HCT116 (cell line): ENCODE results near the gene KLRC3. TPM values are rescaled to one million over a fixed set of nuclear protein-coding genes. Genes with fewer than 3 reads are reported as not detected.

ENCODE experiments used
- ATAC-seq: fragments of 200-7000 bp; cut with Tn5 transposase; 2 replicates; pipeline ENCODE4 v1.9.1; 2020; ENCODE audit warnings: mild to moderate bottlenecking, moderate library complexity
- BruUV-seq: library from RNA; stranded (reverse); fragments of 400-500 nt; replicated peaks from 2 replicates; lab custom pipeline; 2021; lab: Mats Ljungman, UMichigan
- CTCF ChIA-PET: fragments of 300-600 bp; sonication (Branson Sonifier 250); formaldehyde crosslinking; loops from one replicate; lab custom pipeline; 2021; ENCODE audit warnings: antibody characterized with exemption; lab: Charles Lee
- POLR2A ChIA-PET: fragments of 300-600, 350-600 bp; sonication (Branson Sonifier 250); formaldehyde crosslinking; loops from one replicate; lab custom pipeline; 2021; ENCODE audit warnings: antibody characterized with exemption; lab: Charles Lee
- RAD21 ChIA-PET, 2 experiments: fragments of 300-600 bp; sonication (Branson Sonifier 250); formaldehyde crosslinking; loops; one replicate each; lab custom pipeline; 2023; ENCODE audit warnings: low total read pairs in 2 of 2; ENCODE audit not compliant: uncharacterized antibody in 2 of 2, unreplicated experiment in 2 of 2, low non-redundant PET in 1 of 2; lab: Charles Lee
- DNase-seq: peaks from one replicate; pipeline ENCODE4 v3.0.0-alpha.2; 2010; ENCODE audit warnings: low read depth, low spot score
- H2AFZ ChIP-seq: fragments of 200-600 bp; shearing (Covaris generic), sonication (generic); 2 replicates; pipeline ENCODE4 v1.6.1; 2017; ENCODE audit warnings: low read depth, mixed run types, mixed read lengths, antibody characterized with exemption, low read length; ENCODE audit not compliant: poor library complexity, severe bottlenecking
- H3K27ac ChIP-seq: 2 replicates; pipeline ENCODE4 v1.5.1; 2012; ENCODE audit warnings: low read depth, low read length
- H3K27me3 ChIP-seq: fragments of 200-600 bp; sonication (generic); 2 replicates; pipeline ENCODE4 v1.6.1; 2016; ENCODE audit warnings: mixed run types, low read length, mixed read lengths; ENCODE audit not compliant: insufficient read depth
- H3K36me3 ChIP-seq, 2 experiments: fragments of 200-500 bp in 1 of 2; fragments of 200-600 bp in 1 of 2; sonication (Bioruptor generic) in 1 of 2; sonication (generic) in 1 of 2; 2 replicates each; pipeline versions ENCODE4 v1.5.1 to v1.6.1; 2014 to 2016; ENCODE audit warnings: low read length in 2 of 2, inconsistent platforms in 1 of 2, mixed read lengths in 1 of 2, mixed run types in 1 of 2; ENCODE audit not compliant: insufficient read depth in 2 of 2, control insufficient read depth in 1 of 2
- H3K4me1 ChIP-seq, 2 experiments: fragments of 200-600 bp in 1 of 2; sonication (generic) in 1 of 2; 2 replicates each; pipeline versions ENCODE4 v1.5.1 to v1.6.1; 2012 to 2017; ENCODE audit warnings: low read length in 2 of 2, inconsistent platforms in 1 of 2, mild to moderate bottlenecking in 1 of 2, mixed read lengths in 1 of 2, mixed run types in 1 of 2, moderate library complexity in 1 of 2; ENCODE audit not compliant: insufficient read depth in 2 of 2, control insufficient read depth in 1 of 2
- H3K4me2 ChIP-seq: fragments of 200-600 bp; sonication (generic); 2 replicates; pipeline ENCODE4 v1.6.1; 2017; ENCODE audit warnings: mixed run types, low read length, mixed read lengths
- H3K4me3 ChIP-seq, 2 experiments: fragments of 200-600 bp in 1 of 2; sonication (generic) in 1 of 2; replicated peaks in 1 of 2; 2 replicates each; pipeline ENCODE4 v1.5.1; 2011 to 2016; ENCODE audit warnings: low read length in 2 of 2, control low read depth in 1 of 2, low read depth in 1 of 2, mild to moderate bottlenecking in 1 of 2, mixed read lengths in 1 of 2, mixed run types in 1 of 2
- H3K79me2 ChIP-seq: fragments of 200-600 bp; sonication (generic); 2 replicates; pipeline ENCODE4 v1.6.1; 2017; ENCODE audit warnings: mild to moderate bottlenecking, mixed run types, low read length, moderate library complexity, mixed read lengths; ENCODE audit not compliant: insufficient read depth
- H3K9ac ChIP-seq: fragments of 200-600 bp; sonication (generic); 2 replicates; pipeline ENCODE4 v1.6.1; 2016; ENCODE audit warnings: low read length, mixed read lengths
- H3K9me2 ChIP-seq: fragments of 200-600 bp; sonication (generic), shearing (Covaris generic); 2 replicates; pipeline ENCODE4 v1.6.1; 2017; ENCODE audit warnings: mixed run types, mild to moderate bottlenecking, moderate library complexity; ENCODE audit not compliant: insufficient read depth
- H3K9me3 ChIP-seq, 2 experiments: fragments of 200-500 bp in 1 of 2; fragments of 200-600 bp in 1 of 2; sonication (Bioruptor generic) in 1 of 2; sonication (generic) in 1 of 2; 2 replicates each; pipeline ENCODE4 v1.6.1; 2014 to 2017; ENCODE audit warnings: low read length in 2 of 2, mixed read lengths in 2 of 2, inconsistent platforms in 1 of 2, low read depth in 1 of 2, mild to moderate bottlenecking in 1 of 2, mixed run types in 1 of 2, moderate library complexity in 1 of 2; ENCODE audit not compliant: control insufficient read depth in 1 of 2, insufficient read depth in 1 of 2
- H4K20me1 ChIP-seq: fragments of 200-600 bp; sonication (generic), shearing (Covaris generic); 2 replicates; pipeline ENCODE4 v1.6.1; 2017; ENCODE audit warnings: mixed run types, mild to moderate bottlenecking, moderate library complexity; ENCODE audit not compliant: insufficient read depth
- ATF3 ChIP-seq: IDR thresholded peaks from 2 replicates; pipeline ENCODE4 v1.6.1; 2012
- CTCF ChIP-seq, 3 experiments: fragments of 200-600 bp in 1 of 3; sonication (generic) in 1 of 3; IDR thresholded peaks in 2 of 3; conservative IDR thresholded peaks in 1 of 3; 2 replicates each; pipeline ENCODE4 v1.5.1; 2012 to 2017; ENCODE audit warnings: low read depth in 2 of 3, low read length in 2 of 3, antibody characterized with exemption in 1 of 3, borderline replicate concordance in 1 of 3, control low read depth in 1 of 3, mild to moderate bottlenecking in 1 of 3, mixed read lengths in 1 of 3, mixed run types in 1 of 3, moderate library complexity in 1 of 3; ENCODE audit not compliant: insufficient read depth in 1 of 3
- EZH2 ChIP-seq: fragments of 200-600 bp; sonication (generic); IDR thresholded peaks from 2 replicates; pipeline ENCODE4 v1.6.1; 2017; ENCODE audit warnings: antibody characterized with exemption, mixed run types
- EZH2phosphoT487 ChIP-seq: fragments of 200-600 bp; IDR thresholded peaks from 2 replicates; pipeline ENCODE4 v1.6.1; 2018; ENCODE audit warnings: antibody characterized with exemption, borderline replicate concordance
- MAX ChIP-seq: IDR thresholded peaks from 2 replicates; pipeline ENCODE4 v1.6.1; 2012
- POLR2A ChIP-seq: IDR thresholded peaks from 2 replicates; pipeline ENCODE4 v1.7.0; 2011; ENCODE audit warnings: borderline replicate concordance; ENCODE audit not compliant: insufficient read depth, insufficient read length; ENCODE audit errors: extremely low read depth
- POLR2AphosphoS5 ChIP-seq: IDR thresholded peaks from 2 replicates; pipeline ENCODE4 v1.6.1; 2011; ENCODE audit warnings: mild to moderate bottlenecking, low read depth, low read length, moderate library complexity
- SIN3A ChIP-seq: IDR thresholded peaks from 2 replicates; pipeline ENCODE4 v1.6.1; 2012; ENCODE audit warnings: low read depth
- YY1 ChIP-seq: IDR thresholded peaks from 2 replicates; pipeline ENCODE4 v1.6.1; 2011; ENCODE audit warnings: low read length, low read depth, moderate library complexity, mild to moderate bottlenecking; ENCODE audit not compliant: insufficient replicate concordance; ENCODE audit errors: extremely low read depth
- ZNF274 ChIP-seq: fragments of 200-500 bp; sonication (Bioruptor generic); IDR thresholded peaks from 2 replicates; pipeline ENCODE4 v1.6.1; 2014; ENCODE audit warnings: mild to moderate bottlenecking, low read depth, low read length, inconsistent platforms
- intact Hi-C: fragments of 100-400 bp; cut with micrococcal nuclease; formaldehyde crosslinking; loops from 2 replicates; pipeline ENCODE4 v1.10.0; 2022
- total RNA-seq: library from RNA; stranded (reverse); gene quantifications from one replicate; pipeline ENCODE4 v1.2.1, GENCODE V29; 2021; ENCODE audit not compliant: unreplicated experiment

KLRC3 gene
- total RNA-seq, 1 experiment from 2014 or later, result 1.8 TPM

GRCh38 chr12:10457760-10458159 lies 37.4 kb upstream of the KLRC3 start:
- ChIA-PET CTCF (no interaction called here), RAD21 (no interaction called here), POLR2A (no interaction called here)
- H3K79me2 ChIP-seq, result no peaks in the 10 kb centered on the region
- no peaks in the 10 kb centered on the region for H4K20me1 ChIP-seq
- no peaks in the 10 kb centered on the region for H3K9me2 ChIP-seq
- no peak for ATAC-seq
- H3K27me3 ChIP-seq, result no peaks in the 10 kb centered on the region
- intact Hi-C loops, result loop anchor here (10.0 kb wide), 1 partner anchor 53 kb away; the partner anchor contains the start of gene KLRC4
- no peaks in the 10 kb centered on the region for H3K36me3 ChIP-seq
- no TSS peak for BruUV-seq
- H3K9me3 ChIP-seq, result 0 out of 4 replicates have a peak, but pooled peaks cover 4 to 6% of the 10 kb centered on the region in 2 experiments
- no peak overlapping the region for H3K4me3 ChIP-seq
- no peaks in the 10 kb centered on the region for H3K4me1 ChIP-seq
- H2AFZ ChIP-seq, result no peak overlapping the region
- TF ChIP-seq CTCF (IDR thresholded peaks at IDR 0.05 in 2 of 3, conservative IDR thresholded peaks at IDR 0.05 in 1 of 3; ENCODE audit: borderline replicate concordance in 1 of 3, insufficient read depth in 1 of 3, low read depth in 2 of 3, low read length in 2 of 3) (no peak), EZH2phosphoT487 (no peak), POLR2AphosphoS5 (no peak), ZNF274 (no peak), EZH2 (no peak), MAX (no peak), SIN3A (no peak), YY1 (no peak), POLR2A (no peak), ATF3 (no peak)
- no peak overlapping the region for H3K9ac ChIP-seq
- H3K4me2 ChIP-seq, result no peak overlapping the region
- no peak overlapping the region for H3K27ac ChIP-seq
- DNase-seq, result no peak
